AG10803 (cell line): ENCODE results near the gene TFCP2.
A peak's percentile ranks its signal among the peaks of the same experiment; 100 is the strongest.

Experiments
- DNase-seq: peaks from one replicate; pipeline ENCODE4 v3.0.0; 2010; ENCODE audit warnings: low read depth
- H3K4me3 ChIP-seq: 2 replicates; pipeline ENCODE4 v1.5.1; 2011; ENCODE audit warnings: mild to moderate bottlenecking, low read length, control low read depth
- TF ChIP-seq, protein P1 (sequence below): conservative IDR thresholded peaks from 2 replicates; pipeline ENCODE4 v1.5.1; 2011; ENCODE audit warnings: mild to moderate bottlenecking, low read length, control low read depth, inconsistent platforms

The TFCP2 gene

GRCh38 chr12:51127050-51127729, 45.7 kb downstream of the TFCP2 start:
- TF ChIP-seq, protein P1, sequence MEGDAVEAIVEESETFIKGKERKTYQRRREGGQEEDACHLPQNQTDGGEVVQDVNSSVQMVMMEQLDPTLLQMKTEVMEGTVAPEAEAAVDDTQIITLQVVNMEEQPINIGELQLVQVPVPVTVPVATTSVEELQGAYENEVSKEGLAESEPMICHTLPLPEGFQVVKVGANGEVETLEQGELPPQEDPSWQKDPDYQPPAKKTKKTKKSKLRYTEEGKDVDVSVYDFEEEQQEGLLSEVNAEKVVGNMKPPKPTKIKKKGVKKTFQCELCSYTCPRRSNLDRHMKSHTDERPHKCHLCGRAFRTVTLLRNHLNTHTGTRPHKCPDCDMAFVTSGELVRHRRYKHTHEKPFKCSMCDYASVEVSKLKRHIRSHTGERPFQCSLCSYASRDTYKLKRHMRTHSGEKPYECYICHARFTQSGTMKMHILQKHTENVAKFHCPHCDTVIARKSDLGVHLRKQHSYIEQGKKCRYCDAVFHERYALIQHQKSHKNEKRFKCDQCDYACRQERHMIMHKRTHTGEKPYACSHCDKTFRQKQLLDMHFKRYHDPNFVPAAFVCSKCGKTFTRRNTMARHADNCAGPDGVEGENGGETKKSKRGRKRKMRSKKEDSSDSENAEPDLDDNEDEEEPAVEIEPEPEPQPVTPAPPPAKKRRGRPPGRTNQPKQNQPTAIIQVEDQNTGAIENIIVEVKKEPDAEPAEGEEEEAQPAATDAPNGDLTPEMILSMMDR: no peak
- DNase-seq: no peak
- H3K4me3 ChIP-seq: no peak overlapping the region

DNA sequence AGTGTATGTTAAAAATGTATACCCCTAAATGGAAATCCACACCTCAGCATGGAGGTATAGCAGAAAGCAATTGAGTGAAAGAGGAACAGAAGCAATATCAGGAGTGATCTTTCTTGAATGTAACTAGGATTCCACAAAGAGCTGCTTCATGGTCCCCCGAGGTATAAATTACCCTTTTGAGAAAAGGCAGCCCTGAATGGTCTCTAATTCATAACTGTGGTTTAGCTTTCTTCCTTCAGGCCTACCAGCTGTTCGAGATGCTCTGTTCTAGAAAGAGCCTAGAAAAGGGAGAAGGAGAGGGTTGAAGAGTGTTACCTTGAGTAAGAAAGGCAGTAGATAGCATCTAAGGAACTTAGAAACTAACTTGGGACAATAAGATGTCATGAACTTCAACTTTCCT, 46.6 kb downstream of the TFCP2 start:
- DNase-seq: no peak
- TF ChIP-seq, protein P1: no peak
- no peak overlapping the region for H3K4me3 ChIP-seq

- no peak overlapping the region for H3K4me3 ChIP-seq
Observed at GRCh38 chr12:51124504-51124903, 48.4 kb downstream of the TFCP2 start.

DNA sequence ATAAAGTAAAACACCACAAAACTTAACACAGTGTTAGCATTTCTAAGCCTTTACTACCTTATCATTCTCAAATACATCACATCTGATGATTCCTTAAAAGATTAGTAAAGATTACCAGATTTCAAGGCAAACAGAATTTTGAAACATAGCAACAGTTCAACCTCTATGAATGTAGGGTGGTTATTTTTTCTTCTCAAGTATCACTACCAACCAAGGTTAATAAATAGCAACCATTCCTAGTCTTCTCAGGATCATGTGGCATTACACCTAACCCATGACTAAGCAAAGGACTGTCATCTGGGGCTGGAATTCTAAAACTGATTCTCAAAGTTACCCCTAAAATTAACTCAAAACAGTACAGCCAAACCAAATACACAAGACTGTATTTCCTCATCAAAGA, 50.1 kb downstream of the TFCP2 start:
- no peak for DNase-seq
- no peak overlapping the region for H3K4me3 ChIP-seq
- TF ChIP-seq, protein P1: no peak

More at GRCh38 chr12:51124504-51124903, 48.4 kb downstream of the TFCP2 start:
- TF ChIP-seq, protein P1: no peak
- DNase-seq: no peak

- DNase-seq: peak; percentile 73
- TF ChIP-seq, protein P1: no peak
- no peak overlapping the region for H3K4me3 ChIP-seq
Observed at GRCh38 chr12:51118706-51119105, 54.2 kb downstream of the TFCP2 start.

- TF ChIP-seq, protein P1: no peak
- no peak overlapping the region for H3K4me3 ChIP-seq
Observed at GRCh38 chr12:51115533-51115932, 57.4 kb downstream of the TFCP2 start.

GRCh38 chr12:51108136-51108535, 64.8 kb downstream of the TFCP2 start:
- no peak for DNase-seq
- TF ChIP-seq, protein P1: no peak
- H3K4me3 ChIP-seq: no peak overlapping the region

More at GRCh38 chr12:51115533-51115932, 57.4 kb downstream of the TFCP2 start:
- no peak for DNase-seq
